ENCODE data around the gene RASSF3. TPM values are rescaled to one million over a fixed set of nuclear protein-coding genes. Genes with fewer than 3 reads are reported as not detected.

RASSF3 gene
- total RNA-seq, 1 donor from 2014 or later, result 28.2 TPM

DNA sequence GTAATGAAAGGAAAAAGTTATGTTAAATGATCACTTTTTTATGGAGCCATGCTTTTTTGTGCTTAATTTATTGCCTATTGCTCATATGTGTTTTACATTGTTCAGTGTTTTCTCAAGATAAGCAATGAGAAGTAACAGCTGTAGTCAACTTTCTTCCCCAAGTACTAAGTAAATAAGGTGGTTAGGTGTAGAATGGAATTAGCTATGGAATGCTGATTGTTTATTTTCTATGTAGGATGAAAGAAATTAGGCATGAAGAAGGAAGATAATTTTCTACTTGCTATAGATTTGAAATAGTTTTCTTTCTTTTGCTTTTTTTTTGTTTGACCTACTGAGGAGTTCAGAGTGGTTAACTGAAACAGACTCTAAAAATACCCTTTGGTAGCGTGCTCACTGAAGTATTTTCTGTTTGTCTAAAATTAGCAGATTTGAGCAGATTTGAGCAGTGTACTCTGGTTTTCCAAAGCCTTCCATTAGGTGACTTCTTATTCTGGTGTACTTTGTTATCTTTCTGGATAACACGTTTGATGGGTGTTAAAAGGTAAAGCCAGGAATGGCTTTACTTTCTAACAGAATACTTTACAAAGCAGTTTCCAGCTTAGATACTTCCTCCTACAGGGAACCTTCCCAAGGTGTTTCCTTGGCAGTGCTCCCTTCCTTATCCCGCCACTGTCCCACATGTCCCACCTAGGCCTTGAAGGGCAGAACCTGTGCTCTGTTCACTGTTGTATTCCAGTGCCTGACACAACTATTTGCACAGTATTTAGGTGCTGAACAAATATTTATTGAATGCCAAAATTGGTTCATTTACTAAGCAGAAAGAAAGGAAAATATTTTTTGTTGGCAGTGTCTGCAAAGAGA, 56.0 kb downstream of the RASSF3 start:
- no peak for DNase-seq
- no peak overlapping the region for H3K4me3 Mint-ChIP-seq (ENCODE audit: unreplicated experiment)
- H3K27me3 Mint-ChIP-seq (ENCODE audit: unreplicated experiment), result peaks cover 1% of the 10 kb centered on the region
- H3K36me3 Mint-ChIP-seq (ENCODE audit: unreplicated experiment), result no peaks in the 10 kb centered on the region
- H3K4me1 Mint-ChIP-seq (ENCODE audit: low read depth, unreplicated experiment), result peaks cover 31% of the 10 kb centered on the region
- H3K27ac Mint-ChIP-seq (ENCODE audit: unreplicated experiment), result no peak overlapping the region
- TF ChIP-seq, protein P1, sequence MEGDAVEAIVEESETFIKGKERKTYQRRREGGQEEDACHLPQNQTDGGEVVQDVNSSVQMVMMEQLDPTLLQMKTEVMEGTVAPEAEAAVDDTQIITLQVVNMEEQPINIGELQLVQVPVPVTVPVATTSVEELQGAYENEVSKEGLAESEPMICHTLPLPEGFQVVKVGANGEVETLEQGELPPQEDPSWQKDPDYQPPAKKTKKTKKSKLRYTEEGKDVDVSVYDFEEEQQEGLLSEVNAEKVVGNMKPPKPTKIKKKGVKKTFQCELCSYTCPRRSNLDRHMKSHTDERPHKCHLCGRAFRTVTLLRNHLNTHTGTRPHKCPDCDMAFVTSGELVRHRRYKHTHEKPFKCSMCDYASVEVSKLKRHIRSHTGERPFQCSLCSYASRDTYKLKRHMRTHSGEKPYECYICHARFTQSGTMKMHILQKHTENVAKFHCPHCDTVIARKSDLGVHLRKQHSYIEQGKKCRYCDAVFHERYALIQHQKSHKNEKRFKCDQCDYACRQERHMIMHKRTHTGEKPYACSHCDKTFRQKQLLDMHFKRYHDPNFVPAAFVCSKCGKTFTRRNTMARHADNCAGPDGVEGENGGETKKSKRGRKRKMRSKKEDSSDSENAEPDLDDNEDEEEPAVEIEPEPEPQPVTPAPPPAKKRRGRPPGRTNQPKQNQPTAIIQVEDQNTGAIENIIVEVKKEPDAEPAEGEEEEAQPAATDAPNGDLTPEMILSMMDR (IDR thresholded peaks at IDR 0.05; ENCODE audit: partially characterized antibody, unreplicated experiment), result no peak
- H3K9me3 Mint-ChIP-seq (ENCODE audit: unreplicated experiment), result peaks cover 2% of the 10 kb centered on the region

DNA sequence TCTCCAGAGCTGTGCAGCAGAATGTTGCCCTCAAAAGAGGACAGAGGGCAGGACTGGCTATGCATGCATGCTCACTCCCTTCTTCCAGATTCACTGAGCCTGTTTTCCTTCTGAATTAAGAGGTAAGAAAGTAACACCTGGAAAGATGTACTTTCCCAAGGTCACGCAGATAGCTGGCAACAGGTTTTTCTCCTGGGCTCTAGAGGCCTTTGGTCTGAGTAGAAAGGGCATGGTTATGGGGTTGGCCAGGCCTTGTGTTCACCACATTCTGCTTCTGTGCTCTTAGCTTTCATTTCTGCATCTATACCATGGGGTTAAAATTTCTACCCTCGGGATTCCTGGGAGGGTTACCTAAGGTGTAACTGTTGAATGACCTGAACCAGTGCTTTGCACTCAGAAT, 57.5 kb downstream of the RASSF3 start:
- H3K4me3 Mint-ChIP-seq (ENCODE audit: unreplicated experiment), result no peak overlapping the region
- H3K27me3 Mint-ChIP-seq (ENCODE audit: unreplicated experiment), result peaks cover 3% of the 10 kb centered on the region
- TF ChIP-seq, protein P1 (IDR thresholded peaks at IDR 0.05; ENCODE audit: partially characterized antibody, unreplicated experiment), result no peak
- peaks cover 1% of the 10 kb centered on the region for H3K9me3 Mint-ChIP-seq (ENCODE audit: unreplicated experiment)
- no peaks in the 10 kb centered on the region for H3K36me3 Mint-ChIP-seq (ENCODE audit: unreplicated experiment)
- DNase-seq, result no peak
- peaks cover 36% of the 10 kb centered on the region for H3K4me1 Mint-ChIP-seq (ENCODE audit: low read depth, unreplicated experiment)
- H3K27ac Mint-ChIP-seq (ENCODE audit: unreplicated experiment), result no peak overlapping the region

DNA sequence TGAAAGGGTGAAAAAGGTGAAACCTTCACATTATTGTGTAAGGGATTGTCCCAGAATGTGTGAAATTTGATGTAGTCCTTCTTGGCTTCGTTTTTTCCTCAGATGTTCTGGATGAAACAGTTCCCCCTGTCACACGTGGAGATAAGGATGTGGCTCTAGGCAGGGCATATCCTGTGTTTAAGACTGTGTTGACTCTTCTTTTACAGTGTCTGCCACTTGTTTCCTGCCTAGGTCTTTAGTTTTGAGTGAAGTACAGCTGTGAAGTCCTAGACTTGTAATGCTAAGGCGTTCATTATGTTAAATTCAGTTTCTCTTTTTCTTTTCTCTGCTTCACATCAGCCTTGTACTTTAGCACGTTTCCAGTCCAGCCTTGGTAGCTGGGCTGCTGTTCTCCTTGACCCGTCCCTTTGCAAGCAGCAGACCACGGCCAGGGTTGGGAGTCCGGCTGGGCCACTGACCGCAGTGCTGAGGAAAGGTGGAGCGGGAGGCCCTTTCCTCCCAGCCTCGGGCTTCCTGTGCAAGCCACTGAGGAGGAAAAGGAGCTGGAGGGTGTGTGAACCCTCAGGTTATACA, 59.1 kb downstream of the RASSF3 start:
- Mint-ChIP-seq H3K27me3 (ENCODE audit: unreplicated experiment) (peaks cover 4% of the 10 kb centered on the region), H3K27ac (ENCODE audit: unreplicated experiment) (no peak overlapping the region), H3K36me3 (ENCODE audit: unreplicated experiment) (no peaks in the 10 kb centered on the region), H3K4me1 (ENCODE audit: low read depth, unreplicated experiment) (peaks cover 50% of the 10 kb centered on the region), H3K9me3 (ENCODE audit: unreplicated experiment) (peaks cover 3% of the 10 kb centered on the region), H3K4me3 (ENCODE audit: unreplicated experiment) (no peak overlapping the region)
- TF ChIP-seq, protein P1 (IDR thresholded peaks at IDR 0.05; ENCODE audit: partially characterized antibody, unreplicated experiment), result no peak
- DNase-seq, result peak; percentile 34

DNA sequence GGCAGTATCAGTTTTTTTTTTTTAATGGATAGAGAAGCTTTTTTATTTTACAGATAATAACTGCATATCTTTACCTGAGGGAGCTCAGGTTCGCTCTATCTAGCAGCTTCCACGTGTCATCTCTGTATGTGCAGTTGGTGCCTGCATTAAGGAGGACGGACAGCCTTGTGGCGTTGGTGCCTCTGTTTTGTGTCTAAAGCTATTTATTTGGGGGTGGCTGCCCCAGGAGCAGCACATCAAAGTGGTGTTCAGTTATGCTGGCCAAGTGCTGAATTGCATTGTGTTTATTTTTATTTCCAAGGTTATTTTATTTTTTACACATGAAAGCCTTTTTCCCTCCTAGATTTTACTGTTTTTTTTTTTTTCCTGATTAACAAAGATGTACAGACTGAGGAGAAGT, 59.7 kb downstream of the RASSF3 start:
- Mint-ChIP-seq H3K27me3 (ENCODE audit: unreplicated experiment) (peaks cover 6% of the 10 kb centered on the region), H3K9me3 (ENCODE audit: unreplicated experiment) (peaks cover 3% of the 10 kb centered on the region), H3K4me1 (ENCODE audit: low read depth, unreplicated experiment) (peaks cover 53% of the 10 kb centered on the region), H3K27ac (ENCODE audit: unreplicated experiment) (peak overlapping the region; percentile 38), H3K36me3 (ENCODE audit: unreplicated experiment) (no peaks in the 10 kb centered on the region), H3K4me3 (ENCODE audit: unreplicated experiment) (peak overlapping the region; percentile 12)
- TF ChIP-seq, protein P1 (IDR thresholded peaks at IDR 0.05; ENCODE audit: partially characterized antibody, unreplicated experiment), result no peak
- no peak for DNase-seq

All from glutamatergic neuron (in vitro differentiated cells).